ENCODE results near the gene CHRDL2. TPM values are rescaled to one million over a fixed set of nuclear protein-coding genes. Genes with fewer than 3 reads are reported as not detected.

CHRDL2 gene
- total and polyA plus RNA-seq, 2 donors from 2014 or later = 2.0 to 3.9 TPM

- Histone ChIP-seq H3K36me3 (ENCODE audit: control insufficient read depth in 2 of 3, insufficient read depth in 3 of 3, low read length in 3 of 3) (no peaks in the 10 kb centered on the region), H3K4me3 (ENCODE audit: low read length in 3 of 3) (no peak overlapping the region), H3K4me1 (ENCODE audit: control insufficient read depth in 2 of 3, insufficient read depth in 2 of 3, low read depth in 1 of 3, low read length in 3 of 3) (peaks cover 3 to 8% (median 7%) of the 10 kb centered on the region in 3 donors), H3K27me3 (ENCODE audit: control insufficient read depth, insufficient read depth, low read length) (no peaks in the 10 kb centered on the region), H3K9ac (ENCODE audit: low read length in 3 of 3) (no peak overlapping the region), H3K9me3 (ENCODE audit: control insufficient read depth in 2 of 3, insufficient read depth in 1 of 3, low read length in 3 of 3) (no peaks in the 10 kb centered on the region), H3K27ac (ENCODE audit: low read depth in 2 of 2, low read length in 2 of 2) (no peak overlapping the region)
- DNase-seq (no peak), FAIRE-seq (no peak)
- TF ChIP-seq, protein P1, sequence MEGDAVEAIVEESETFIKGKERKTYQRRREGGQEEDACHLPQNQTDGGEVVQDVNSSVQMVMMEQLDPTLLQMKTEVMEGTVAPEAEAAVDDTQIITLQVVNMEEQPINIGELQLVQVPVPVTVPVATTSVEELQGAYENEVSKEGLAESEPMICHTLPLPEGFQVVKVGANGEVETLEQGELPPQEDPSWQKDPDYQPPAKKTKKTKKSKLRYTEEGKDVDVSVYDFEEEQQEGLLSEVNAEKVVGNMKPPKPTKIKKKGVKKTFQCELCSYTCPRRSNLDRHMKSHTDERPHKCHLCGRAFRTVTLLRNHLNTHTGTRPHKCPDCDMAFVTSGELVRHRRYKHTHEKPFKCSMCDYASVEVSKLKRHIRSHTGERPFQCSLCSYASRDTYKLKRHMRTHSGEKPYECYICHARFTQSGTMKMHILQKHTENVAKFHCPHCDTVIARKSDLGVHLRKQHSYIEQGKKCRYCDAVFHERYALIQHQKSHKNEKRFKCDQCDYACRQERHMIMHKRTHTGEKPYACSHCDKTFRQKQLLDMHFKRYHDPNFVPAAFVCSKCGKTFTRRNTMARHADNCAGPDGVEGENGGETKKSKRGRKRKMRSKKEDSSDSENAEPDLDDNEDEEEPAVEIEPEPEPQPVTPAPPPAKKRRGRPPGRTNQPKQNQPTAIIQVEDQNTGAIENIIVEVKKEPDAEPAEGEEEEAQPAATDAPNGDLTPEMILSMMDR (IDR thresholded peaks at IDR 0.05; ENCODE audit: borderline replicate concordance, extremely low read depth, insufficient read depth) = no peak
- intact Hi-C loops (cut with DNase I) = no loop called here
These were observed 15.6 kb upstream of the CHRDL2 start for GRCh38 chr11:74746868-74747267.

DNA sequence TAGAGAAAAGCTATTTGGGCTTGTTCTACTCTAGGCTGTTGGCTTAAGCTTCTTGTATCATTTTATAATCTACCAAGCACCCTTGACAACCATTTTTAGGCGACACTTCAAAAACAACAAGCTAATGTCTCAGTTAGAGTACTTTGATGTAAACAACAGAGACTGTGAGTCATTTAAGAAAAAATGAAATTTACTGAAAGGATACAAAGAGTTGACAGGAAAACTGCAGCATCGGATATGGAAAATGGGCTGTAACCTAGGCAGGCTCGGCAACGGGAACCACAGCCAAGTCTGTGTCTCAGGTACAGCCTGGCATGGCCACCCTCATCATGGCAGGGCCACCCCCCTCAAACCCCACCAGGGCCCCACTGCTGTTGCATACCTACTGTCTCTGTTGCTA is 13.1 kb upstream of the CHRDL2 start:
- intact Hi-C loops (cut with DNase I) = no loop called here
- Histone ChIP-seq H3K9ac (ENCODE audit: low read length in 3 of 3) (no peak overlapping the region), H3K27me3 (ENCODE audit: control insufficient read depth, insufficient read depth, low read length) (no peaks in the 10 kb centered on the region), H3K9me3 (ENCODE audit: control insufficient read depth in 2 of 3, insufficient read depth in 1 of 3, low read length in 3 of 3) (no peaks in the 10 kb centered on the region), H3K4me1 (ENCODE audit: control insufficient read depth in 2 of 3, insufficient read depth in 2 of 3, low read depth in 1 of 3, low read length in 3 of 3) (peaks cover 3 to 7% (median 5%) of the 10 kb centered on the region in 3 donors), H3K4me3 (ENCODE audit: low read length in 3 of 3) (no peak overlapping the region), H3K36me3 (ENCODE audit: control insufficient read depth in 2 of 3, insufficient read depth in 3 of 3, low read length in 3 of 3) (no peaks in the 10 kb centered on the region), H3K27ac (ENCODE audit: low read depth in 2 of 2, low read length in 2 of 2) (no peak overlapping the region)
- TF ChIP-seq, protein P1 (IDR thresholded peaks at IDR 0.05; ENCODE audit: borderline replicate concordance, extremely low read depth, insufficient read depth) = no peak
- no peak for FAIRE-seq
- DNase-seq = no peak

DNA sequence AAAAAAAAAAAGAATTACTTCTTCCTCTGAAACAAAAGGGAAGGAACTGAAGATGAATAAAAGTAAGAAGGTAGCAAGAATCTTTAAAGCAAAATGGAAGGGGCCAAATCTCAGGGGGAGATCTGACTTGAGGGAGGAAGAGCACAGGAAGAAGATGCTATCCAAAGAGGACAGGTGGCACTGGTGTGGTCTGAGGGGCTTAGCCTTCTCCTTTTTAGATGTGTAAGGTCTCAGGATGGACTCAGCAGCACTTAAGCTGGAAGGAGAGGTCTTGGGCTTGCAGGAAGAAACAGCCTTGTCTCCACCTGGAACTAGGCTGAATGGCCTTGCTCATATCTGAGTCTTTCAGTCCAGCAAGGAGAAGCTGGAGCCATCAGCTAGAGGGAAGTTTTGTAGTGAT is 12.4 kb upstream of the CHRDL2 start:
- no peaks in the 10 kb centered on the region for H3K36me3 ChIP-seq (ENCODE audit: control insufficient read depth in 2 of 3, insufficient read depth in 3 of 3, low read length in 3 of 3)
- DNase-seq = no peak
- intact Hi-C loops (cut with DNase I) = no loop called here
- peaks cover 2% of the 10 kb centered on the region for H3K27me3 ChIP-seq (ENCODE audit: control insufficient read depth, insufficient read depth, low read length)
- FAIRE-seq = no peak
- H3K9ac ChIP-seq (ENCODE audit: low read length in 3 of 3) = no peak overlapping the region
- TF ChIP-seq, protein P1 (IDR thresholded peaks at IDR 0.05; ENCODE audit: borderline replicate concordance, extremely low read depth, insufficient read depth) = no peak
- peaks cover 3 to 7% (median 5%) of the 10 kb centered on the region in 3 donors for H3K4me1 ChIP-seq (ENCODE audit: control insufficient read depth in 2 of 3, insufficient read depth in 2 of 3, low read depth in 1 of 3, low read length in 3 of 3)
- no peak overlapping the region for H3K27ac ChIP-seq (ENCODE audit: low read depth in 2 of 2, low read length in 2 of 2)
- H3K9me3 ChIP-seq (ENCODE audit: control insufficient read depth in 2 of 3, insufficient read depth in 1 of 3, low read length in 3 of 3) = no peaks in the 10 kb centered on the region
- no peak overlapping the region for H3K4me3 ChIP-seq (ENCODE audit: low read length in 3 of 3)

GRCh38 chr11:74742070-74742469 is 10.8 kb upstream of the CHRDL2 start:
- intact Hi-C loops (cut with DNase I) = no loop called here
- Histone ChIP-seq H3K9me3 (ENCODE audit: control insufficient read depth in 2 of 3, insufficient read depth in 1 of 3, low read length in 3 of 3) (no peaks in the 10 kb centered on the region), H3K27me3 (ENCODE audit: control insufficient read depth, insufficient read depth, low read length) (peaks cover 2% of the 10 kb centered on the region), H3K27ac (ENCODE audit: low read depth in 2 of 2, low read length in 2 of 2) (no peak overlapping the region), H3K4me3 (ENCODE audit: low read length in 3 of 3) (no peak overlapping the region), H3K4me1 (ENCODE audit: control insufficient read depth in 2 of 3, insufficient read depth in 2 of 3, low read depth in 1 of 3, low read length in 3 of 3) (no peaks in the 10 kb centered on the region), H3K36me3 (ENCODE audit: control insufficient read depth in 2 of 3, insufficient read depth in 3 of 3, low read length in 3 of 3) (no peaks in the 10 kb centered on the region), H3K9ac (ENCODE audit: low read length in 3 of 3) (no peak overlapping the region)
- peak in 1 of 5 donors; percentile 29 for DNase-seq
- TF ChIP-seq, protein P1 (IDR thresholded peaks at IDR 0.05; ENCODE audit: borderline replicate concordance, extremely low read depth, insufficient read depth) = no peak
- FAIRE-seq = no peak
